Chondrocyte (in vitro differentiated cells): ENCODE results near the gene MLXIP. TPM values are rescaled to one million over a fixed set of nuclear protein-coding genes. Genes with fewer than 3 reads are reported as not detected.

Experiments used
- DNase-seq: peaks from one replicate; pipeline ENCODE4 v3.0.0; 2021; ENCODE audit warnings: mixed read lengths, low spot score
- H3K27ac Mint-ChIP-seq: one replicate; pipeline ENCODE4 v1.8.0; 2021; ENCODE audit warnings: mild to moderate bottlenecking, moderate library complexity, mixed read lengths; ENCODE audit not compliant: unreplicated experiment
- H3K27me3 Mint-ChIP-seq: 2 replicates; pipeline ENCODE4 v1.8.0; 2021; ENCODE audit warnings: low read depth, mixed read lengths
- H3K36me3 Mint-ChIP-seq: 2 replicates; pipeline ENCODE4 v1.8.0; 2021; ENCODE audit warnings: low read depth, mixed read lengths
- H3K4me1 Mint-ChIP-seq: 2 replicates; pipeline ENCODE4 v1.8.0; 2021; ENCODE audit warnings: low read depth, mild to moderate bottlenecking, mixed read lengths
- H3K4me3 Mint-ChIP-seq: one replicate; pipeline ENCODE4 v1.8.0; 2021; ENCODE audit warnings: mild to moderate bottlenecking, moderate library complexity, mixed read lengths; ENCODE audit not compliant: unreplicated experiment
- H3K9me3 Mint-ChIP-seq: 2 replicates; pipeline ENCODE4 v1.8.0; 2021; ENCODE audit warnings: low read depth, mixed read lengths
- total RNA-seq: library from RNA; stranded (reverse); gene quantifications from 3 replicates; pipeline ENCODE4 v1.2.1, GENCODE V29; 2021
- TF ChIP-seq, protein P1 (sequence below): fragments of 200-600 bp; sonication (generic); IDR thresholded peaks from 2 replicates; pipeline ENCODE4 v1.5.0; 2021; ENCODE audit warnings: antibody characterized with exemption, mild to moderate bottlenecking, moderate library complexity

Gene MLXIP
- total RNA-seq, 1 donor from 2014 or later = 61.7 TPM

DNA sequence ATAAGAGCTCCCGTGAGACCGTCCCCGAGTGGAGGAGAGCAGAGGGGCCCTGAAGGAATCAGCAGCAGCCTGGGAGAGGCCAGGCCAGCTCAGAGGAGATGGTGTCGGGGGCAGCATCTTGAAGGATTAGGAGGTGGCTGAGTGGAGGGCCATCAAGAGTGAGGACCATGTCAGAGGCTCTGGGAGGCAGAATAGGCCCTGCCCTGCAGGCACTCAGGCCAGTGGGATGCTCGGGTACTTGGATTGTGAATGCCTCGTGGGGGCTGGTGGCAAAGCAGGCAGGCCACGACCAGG is 47.7 kb downstream of the MLXIP start:
- Mint-ChIP-seq H3K27ac (peak overlapping the region; percentile 32), H3K4me3 (no peak overlapping the region), H3K36me3 (peaks cover 12% of the 10 kb centered on the region), H3K9me3 (no peaks in the 10 kb centered on the region), H3K4me1 (peaks cover 41% of the 10 kb centered on the region), H3K27me3 (no peaks in the 10 kb centered on the region)
- DNase-seq = no peak
- TF ChIP-seq, protein P1, sequence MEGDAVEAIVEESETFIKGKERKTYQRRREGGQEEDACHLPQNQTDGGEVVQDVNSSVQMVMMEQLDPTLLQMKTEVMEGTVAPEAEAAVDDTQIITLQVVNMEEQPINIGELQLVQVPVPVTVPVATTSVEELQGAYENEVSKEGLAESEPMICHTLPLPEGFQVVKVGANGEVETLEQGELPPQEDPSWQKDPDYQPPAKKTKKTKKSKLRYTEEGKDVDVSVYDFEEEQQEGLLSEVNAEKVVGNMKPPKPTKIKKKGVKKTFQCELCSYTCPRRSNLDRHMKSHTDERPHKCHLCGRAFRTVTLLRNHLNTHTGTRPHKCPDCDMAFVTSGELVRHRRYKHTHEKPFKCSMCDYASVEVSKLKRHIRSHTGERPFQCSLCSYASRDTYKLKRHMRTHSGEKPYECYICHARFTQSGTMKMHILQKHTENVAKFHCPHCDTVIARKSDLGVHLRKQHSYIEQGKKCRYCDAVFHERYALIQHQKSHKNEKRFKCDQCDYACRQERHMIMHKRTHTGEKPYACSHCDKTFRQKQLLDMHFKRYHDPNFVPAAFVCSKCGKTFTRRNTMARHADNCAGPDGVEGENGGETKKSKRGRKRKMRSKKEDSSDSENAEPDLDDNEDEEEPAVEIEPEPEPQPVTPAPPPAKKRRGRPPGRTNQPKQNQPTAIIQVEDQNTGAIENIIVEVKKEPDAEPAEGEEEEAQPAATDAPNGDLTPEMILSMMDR = no peak

DNA sequence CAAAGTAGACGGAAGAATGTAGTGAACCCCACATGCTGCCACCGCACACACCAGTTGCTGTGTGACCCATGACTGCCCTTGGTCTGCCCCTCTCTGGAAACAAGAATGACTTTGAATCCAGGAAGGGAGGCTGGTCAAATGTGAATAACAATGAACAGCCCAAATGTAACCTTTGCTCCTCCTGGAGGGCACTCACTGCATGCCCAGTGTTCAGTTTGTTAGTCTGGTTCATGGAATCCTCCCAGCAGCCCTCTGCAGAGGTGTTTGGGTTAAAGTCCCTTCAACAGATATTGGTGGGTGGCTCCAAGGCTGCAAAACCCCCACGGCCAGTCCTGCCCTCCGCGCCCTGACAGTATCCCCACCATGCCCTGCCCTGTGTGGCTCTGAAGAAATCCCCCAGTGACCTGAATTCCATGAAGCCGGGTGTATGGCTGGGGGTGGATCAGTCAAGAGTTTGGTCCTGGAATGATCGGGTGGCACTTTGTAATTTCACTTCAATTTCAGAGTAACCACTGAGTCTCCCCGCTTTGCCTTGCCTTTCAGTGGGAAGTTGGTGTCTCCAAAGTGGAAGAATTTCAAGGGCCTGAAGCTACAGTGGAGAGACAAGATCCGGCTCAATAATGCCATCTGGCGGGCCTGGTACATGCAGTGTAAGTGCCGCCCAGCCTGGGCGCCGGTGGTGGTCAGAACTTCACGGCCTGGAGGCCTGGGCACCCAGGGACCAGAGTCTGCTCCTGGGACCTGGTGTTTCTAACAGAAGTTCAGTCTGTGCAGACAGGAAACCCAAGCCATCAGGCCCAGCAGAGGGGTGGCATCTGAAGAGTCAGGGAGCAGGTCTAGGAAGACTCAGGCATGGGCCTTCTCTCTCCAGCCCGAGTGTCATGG is 48.4 kb downstream of the MLXIP start:
- no peak overlapping the region for H3K4me3 Mint-ChIP-seq

DNA sequence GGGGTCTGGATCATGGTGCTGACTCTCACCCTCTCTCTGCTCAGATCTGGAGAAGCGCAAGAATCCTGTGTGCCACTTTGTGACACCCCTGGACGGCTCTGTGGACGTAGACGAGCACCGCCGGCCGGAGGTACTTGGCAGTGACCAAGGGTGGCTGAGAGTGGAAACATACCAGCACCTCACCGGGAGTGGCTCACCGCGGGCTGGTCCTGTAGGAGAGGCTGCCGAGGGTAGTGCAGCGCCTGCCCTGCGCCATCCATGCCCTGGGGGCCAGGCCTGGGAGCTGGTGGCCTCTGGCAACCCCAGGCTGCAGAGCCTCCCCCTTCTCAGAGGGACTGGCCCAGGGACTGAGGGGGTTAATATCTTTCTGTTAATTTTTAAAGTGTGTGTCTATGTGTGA is 49.3 kb downstream of the MLXIP start:
- TF ChIP-seq, protein P1 = no peak
- Mint-ChIP-seq H3K9me3 (no peaks in the 10 kb centered on the region), H3K27me3 (no peaks in the 10 kb centered on the region), H3K36me3 (peaks cover 13% of the 10 kb centered on the region), H3K27ac (no peak overlapping the region), H3K4me1 (peaks cover 30% of the 10 kb centered on the region), H3K4me3 (no peak overlapping the region)
- DNase-seq = no peak

More for the DNA sequence above, 48.4 kb downstream of the MLXIP start:
- TF ChIP-seq, protein P1 = peak; percentile 50
- no peaks in the 10 kb centered on the region for H3K9me3 Mint-ChIP-seq
- peaks cover 35% of the 10 kb centered on the region for H3K4me1 Mint-ChIP-seq
- no peak overlapping the region for H3K27ac Mint-ChIP-seq
- DNase-seq = no peak
- no peaks in the 10 kb centered on the region for H3K27me3 Mint-ChIP-seq
- H3K36me3 Mint-ChIP-seq = peaks cover 12% of the 10 kb centered on the region

DNA sequence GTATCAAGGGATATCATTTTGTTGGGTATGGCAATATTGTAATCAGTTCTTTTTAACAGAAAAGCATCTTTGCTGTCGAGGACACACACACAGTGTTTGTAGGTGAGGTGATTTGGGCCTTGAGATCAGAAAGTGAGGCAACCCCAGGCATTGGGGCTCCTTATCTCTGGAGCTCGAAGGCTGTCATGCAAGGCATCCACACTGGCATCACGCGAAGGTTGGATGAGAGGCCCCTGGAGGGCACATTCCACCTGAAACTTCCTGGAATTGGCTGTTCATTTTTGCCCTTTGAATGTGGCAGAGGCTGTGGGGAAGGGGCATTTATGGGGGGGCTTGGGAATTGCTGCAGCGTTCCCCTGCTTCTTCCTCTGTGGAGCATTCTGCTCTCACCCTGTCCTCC is 49.9 kb downstream of the MLXIP start:
- H3K27me3 Mint-ChIP-seq = no peaks in the 10 kb centered on the region
- no peak for DNase-seq
- no peak overlapping the region for H3K4me3 Mint-ChIP-seq

DNA sequence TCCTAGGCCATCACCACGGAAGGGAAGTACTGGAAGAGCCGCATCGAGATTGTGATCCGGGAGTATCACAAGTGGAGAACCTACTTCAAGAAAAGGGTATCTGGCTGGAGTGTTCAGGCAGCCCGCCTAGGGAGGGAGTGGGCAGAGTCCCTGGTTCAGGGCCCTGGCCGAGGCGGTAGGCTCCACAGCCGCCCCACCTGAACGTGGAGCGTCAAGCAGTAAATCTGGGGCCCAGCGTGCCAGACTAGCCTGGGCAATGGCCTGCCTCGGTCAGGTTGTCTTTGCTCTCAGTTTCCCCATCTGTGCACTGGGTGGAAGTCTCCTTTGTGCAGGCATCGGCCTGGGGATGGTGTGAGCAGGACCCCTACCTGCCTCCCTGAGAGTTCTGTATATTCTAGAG is 50.6 kb downstream of the MLXIP start:
- H3K9me3 Mint-ChIP-seq = no peaks in the 10 kb centered on the region
- peaks cover 21% of the 10 kb centered on the region for H3K4me1 Mint-ChIP-seq
- H3K36me3 Mint-ChIP-seq = peaks cover 24% of the 10 kb centered on the region
- no peak overlapping the region for H3K4me3 Mint-ChIP-seq
- H3K27me3 Mint-ChIP-seq = no peaks in the 10 kb centered on the region
- no peak for DNase-seq
- H3K27ac Mint-ChIP-seq = no peak overlapping the region
- TF ChIP-seq, protein P1 = no peak

More for the DNA sequence above, 49.9 kb downstream of the MLXIP start:
- TF ChIP-seq, protein P1 = no peak
- Mint-ChIP-seq H3K36me3 (peaks cover 17% of the 10 kb centered on the region), H3K27ac (no peak overlapping the region), H3K4me1 (peaks cover 24% of the 10 kb centered on the region), H3K9me3 (no peaks in the 10 kb centered on the region)
